Adipocyte (in vitro differentiated cells): ENCODE results near the gene BCL11A.

Experiments
- DNase-seq: peaks from one replicate; pipeline ENCODE4 v3.0.0-alpha.2; 2015; ENCODE audit warnings: low read depth
- H3K27me3 ChIP-seq: replicated peaks from 2 replicates; pipeline ENCODE4 v1.7.0; 2013; ENCODE audit warnings: mild to moderate bottlenecking, low read length, moderate library complexity; ENCODE audit not compliant: control insufficient read depth, insufficient read depth
- H3K36me3 ChIP-seq: 2 replicates; pipeline ENCODE4 v1.7.0; 2013; ENCODE audit warnings: low read length, mild to moderate bottlenecking, moderate library complexity; ENCODE audit not compliant: control insufficient read depth, insufficient read depth, severe bottlenecking
- H3K4me1 ChIP-seq: 2 replicates; pipeline ENCODE4 v1.7.0; 2013; ENCODE audit warnings: mild to moderate bottlenecking, low read length, moderate library complexity; ENCODE audit not compliant: control insufficient read depth, insufficient read depth
- H3K4me3 ChIP-seq: 2 replicates; pipeline ENCODE4 v1.7.0; 2013; ENCODE audit warnings: mild to moderate bottlenecking, low read length, moderate library complexity
- H3K9ac ChIP-seq: 2 replicates; pipeline ENCODE4 v1.7.0; 2013; ENCODE audit warnings: mild to moderate bottlenecking, low read length, moderate library complexity
- H3K9me3 ChIP-seq: 2 replicates; pipeline ENCODE4 v1.7.0; 2013; ENCODE audit warnings: mild to moderate bottlenecking, low read length, moderate library complexity; ENCODE audit not compliant: control insufficient read depth

BCL11A gene

DNA sequence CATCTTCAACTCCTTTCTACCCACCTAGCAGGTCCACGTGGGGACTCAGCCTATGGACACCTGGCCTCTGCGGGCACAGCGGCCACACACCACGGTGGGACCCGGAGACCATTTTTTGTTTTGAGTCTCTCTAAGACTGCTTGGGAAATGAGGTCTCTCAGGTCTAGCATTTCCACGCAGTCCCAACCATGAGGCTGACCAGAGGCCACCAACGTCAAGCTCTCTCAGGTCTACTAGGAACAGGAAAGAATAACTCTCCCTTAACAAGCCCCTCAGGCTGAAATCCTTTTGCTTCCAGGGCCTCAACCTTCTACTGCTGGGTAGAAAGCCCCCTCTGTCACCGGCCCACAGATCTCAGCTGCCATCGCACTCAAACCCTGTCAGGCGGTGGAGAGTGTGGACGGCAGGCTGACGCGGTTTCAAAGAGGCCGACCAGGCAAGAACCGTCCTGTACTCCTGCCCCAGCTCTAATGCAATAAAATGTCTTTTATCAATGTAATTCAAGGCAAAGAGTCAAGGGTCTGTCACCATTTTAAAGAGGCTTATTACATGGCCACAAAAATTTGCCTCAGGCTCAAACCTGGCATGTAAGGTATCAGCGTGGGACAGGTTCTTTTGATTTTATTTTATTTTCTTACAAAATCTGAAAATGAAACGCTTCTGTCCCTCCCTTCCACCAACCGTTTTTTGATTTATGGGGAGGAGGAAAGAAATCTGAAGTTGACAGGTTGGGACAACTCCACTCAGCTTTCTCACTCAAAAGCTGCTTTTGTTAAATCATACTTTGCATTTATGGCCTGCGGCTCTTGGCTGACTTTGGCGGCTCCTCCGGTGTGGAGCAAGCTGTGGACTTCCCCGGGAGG, 74.0 kb downstream of the BCL11A start:
- Histone ChIP-seq H3K27me3 (peaks cover 3% of the 10 kb centered on the region), H3K36me3 (no peaks in the 10 kb centered on the region), H3K9ac (no peak overlapping the region), H3K4me1 (peaks cover 14% of the 10 kb centered on the region), H3K4me3 (no peak overlapping the region), H3K9me3 (no peaks in the 10 kb centered on the region)
- DNase-seq, result peak; percentile 62

DNA sequence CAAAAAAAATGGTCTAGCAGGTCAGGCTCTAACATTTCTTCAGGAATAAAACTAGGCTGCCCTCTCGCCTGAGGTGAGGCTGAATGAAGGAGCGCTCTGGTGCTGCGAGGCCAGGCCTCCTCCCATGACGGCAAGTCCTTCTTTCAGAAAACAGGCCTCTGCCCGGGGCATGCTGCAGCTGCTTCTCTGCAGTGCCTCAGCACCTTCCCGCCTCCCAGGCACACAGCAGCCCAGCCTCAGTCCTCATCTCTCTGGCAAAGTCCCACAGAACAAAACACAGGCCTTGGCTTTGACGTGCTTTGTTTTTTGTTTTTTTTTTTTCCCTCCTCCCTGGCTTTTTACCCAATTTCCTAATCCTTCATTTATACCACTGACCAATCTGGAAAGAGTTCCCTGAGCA, 74.8 kb downstream of the BCL11A start:
- no peaks in the 10 kb centered on the region for H3K36me3 ChIP-seq
- DNase-seq, result peak; percentile 4
- H3K9me3 ChIP-seq, result no peaks in the 10 kb centered on the region

DNA sequence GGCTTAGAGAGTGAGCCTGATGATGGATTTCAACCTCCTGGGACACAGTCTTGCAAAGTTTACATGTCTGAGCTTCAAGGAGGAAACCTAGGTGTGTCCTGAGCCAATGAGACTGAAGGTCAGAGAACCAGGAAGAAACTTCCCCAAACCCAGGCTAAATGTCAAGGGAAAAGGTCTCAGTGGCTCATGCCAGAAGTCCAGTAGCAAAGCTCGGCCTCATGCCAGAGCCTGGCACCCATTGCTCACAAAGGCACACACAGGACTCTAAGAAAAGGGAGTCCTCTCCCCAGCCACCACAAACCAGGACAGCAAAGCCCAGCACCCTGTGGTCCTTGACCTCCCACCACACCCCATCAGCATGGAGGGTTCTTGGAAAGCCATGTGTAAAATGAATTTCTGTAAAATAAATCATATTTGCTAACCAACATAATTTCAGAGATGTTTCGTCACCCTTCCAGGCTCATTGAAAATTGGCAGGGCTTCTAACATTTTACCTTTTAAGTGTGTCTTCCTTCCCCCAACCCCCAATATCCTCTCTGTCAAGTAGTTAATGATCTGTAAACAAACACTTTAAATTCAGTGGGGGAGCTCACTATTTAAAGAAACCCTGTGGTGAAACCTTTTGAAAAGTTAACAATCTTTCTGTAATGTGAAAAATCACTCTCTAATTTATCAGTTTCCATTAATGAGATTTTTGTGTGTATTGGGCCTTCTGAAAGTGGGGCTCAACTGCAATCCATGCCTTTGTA, 77.1 kb downstream of the BCL11A start:
- no peak overlapping the region for H3K9ac ChIP-seq
- peaks cover 3% of the 10 kb centered on the region for H3K27me3 ChIP-seq
- no peak overlapping the region for H3K4me3 ChIP-seq
- no peaks in the 10 kb centered on the region for H3K36me3 ChIP-seq
- H3K9me3 ChIP-seq, result no peaks in the 10 kb centered on the region
- peaks cover 10% of the 10 kb centered on the region for H3K4me1 ChIP-seq
- no peak for DNase-seq

More for the DNA sequence above, 74.8 kb downstream of the BCL11A start:
- peaks cover 3% of the 10 kb centered on the region for H3K27me3 ChIP-seq
- no peak overlapping the region for H3K4me3 ChIP-seq
- H3K4me1 ChIP-seq, result peaks cover 10% of the 10 kb centered on the region
- no peak overlapping the region for H3K9ac ChIP-seq

DNA sequence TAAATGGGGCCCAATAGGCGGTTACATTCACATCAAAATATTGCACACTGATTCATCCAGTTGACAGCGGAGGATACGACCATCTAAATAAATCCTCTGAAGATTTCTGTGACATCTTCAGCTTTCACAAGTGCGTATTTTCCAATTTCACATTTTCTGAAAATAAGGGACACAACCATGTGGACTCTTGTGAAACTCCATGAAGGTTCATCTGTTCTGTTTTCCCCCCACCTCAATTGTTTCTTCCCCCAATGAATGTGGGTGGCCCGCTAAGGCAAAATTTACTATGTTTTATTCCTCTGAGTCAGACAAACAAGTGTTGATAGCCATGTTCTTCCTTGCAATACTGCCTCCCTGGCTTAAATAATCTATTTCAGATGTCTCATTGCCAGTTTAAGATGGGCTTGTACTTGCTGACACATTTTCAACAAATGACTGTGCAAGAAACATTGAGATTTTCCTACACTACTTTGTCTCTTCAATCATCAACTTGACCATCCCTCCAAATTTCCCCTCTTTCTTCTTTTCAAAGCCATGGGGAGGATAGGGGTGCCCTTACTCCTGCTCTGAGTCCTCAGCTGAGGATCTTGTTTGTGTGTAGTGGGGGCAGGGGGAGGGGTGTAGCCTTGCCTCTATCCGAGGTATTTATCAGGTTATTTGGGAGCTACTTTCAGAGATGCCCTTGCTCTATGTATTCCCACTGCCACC, 78.2 kb downstream of the BCL11A start:
- Histone ChIP-seq H3K9ac (no peak overlapping the region), H3K36me3 (no peaks in the 10 kb centered on the region), H3K27me3 (peaks cover 3% of the 10 kb centered on the region), H3K4me1 (peaks cover 10% of the 10 kb centered on the region), H3K9me3 (no peaks in the 10 kb centered on the region), H3K4me3 (no peak overlapping the region)
- no peak for DNase-seq

DNA sequence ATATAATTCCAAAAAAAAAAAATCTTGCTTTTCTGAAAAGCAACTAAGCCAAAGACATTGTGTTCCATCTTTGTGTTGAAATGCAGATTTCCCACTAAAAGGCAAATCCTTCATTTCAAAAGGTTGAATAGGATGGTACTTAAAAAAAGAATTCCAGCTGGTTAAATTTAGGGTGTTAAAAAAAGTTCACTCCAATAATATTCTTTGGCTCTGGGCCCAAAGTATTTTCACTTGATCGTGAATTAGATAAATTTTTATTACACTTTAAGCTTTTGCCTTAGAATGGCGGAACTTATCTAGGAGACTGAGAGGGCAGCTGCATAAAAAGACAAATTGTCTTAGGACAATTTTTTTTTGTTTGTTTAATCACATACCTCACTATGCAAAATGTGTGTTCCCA, 79.2 kb downstream of the BCL11A start:
- H3K36me3 ChIP-seq, result no peaks in the 10 kb centered on the region
- H3K9me3 ChIP-seq, result no peaks in the 10 kb centered on the region
- peaks cover 3% of the 10 kb centered on the region for H3K27me3 ChIP-seq
- H3K4me3 ChIP-seq, result no peak overlapping the region
- no peak for DNase-seq
- peaks cover 8% of the 10 kb centered on the region for H3K4me1 ChIP-seq
- H3K9ac ChIP-seq, result no peak overlapping the region

DNA sequence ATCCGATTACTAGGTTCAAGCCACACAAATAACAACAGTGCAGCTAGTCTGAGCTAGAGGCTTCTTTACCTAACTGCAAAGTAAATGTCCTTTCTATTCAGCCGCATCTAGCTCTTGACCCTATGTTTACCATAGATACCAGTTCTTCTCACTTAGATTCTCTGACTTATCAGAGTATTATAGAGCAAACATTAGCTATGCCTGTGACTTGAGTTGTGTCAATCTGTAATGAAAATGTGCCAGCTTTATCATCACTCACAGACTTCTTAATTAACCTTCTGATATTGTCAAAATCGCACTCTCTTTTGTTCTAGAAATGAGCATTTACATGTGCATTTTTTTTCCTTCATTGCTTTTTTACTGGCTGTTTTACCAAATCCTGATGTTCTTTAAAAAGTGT, 79.9 kb downstream of the BCL11A start:
- H3K36me3 ChIP-seq, result no peaks in the 10 kb centered on the region
- H3K27me3 ChIP-seq, result peaks cover 3% of the 10 kb centered on the region

DNA sequence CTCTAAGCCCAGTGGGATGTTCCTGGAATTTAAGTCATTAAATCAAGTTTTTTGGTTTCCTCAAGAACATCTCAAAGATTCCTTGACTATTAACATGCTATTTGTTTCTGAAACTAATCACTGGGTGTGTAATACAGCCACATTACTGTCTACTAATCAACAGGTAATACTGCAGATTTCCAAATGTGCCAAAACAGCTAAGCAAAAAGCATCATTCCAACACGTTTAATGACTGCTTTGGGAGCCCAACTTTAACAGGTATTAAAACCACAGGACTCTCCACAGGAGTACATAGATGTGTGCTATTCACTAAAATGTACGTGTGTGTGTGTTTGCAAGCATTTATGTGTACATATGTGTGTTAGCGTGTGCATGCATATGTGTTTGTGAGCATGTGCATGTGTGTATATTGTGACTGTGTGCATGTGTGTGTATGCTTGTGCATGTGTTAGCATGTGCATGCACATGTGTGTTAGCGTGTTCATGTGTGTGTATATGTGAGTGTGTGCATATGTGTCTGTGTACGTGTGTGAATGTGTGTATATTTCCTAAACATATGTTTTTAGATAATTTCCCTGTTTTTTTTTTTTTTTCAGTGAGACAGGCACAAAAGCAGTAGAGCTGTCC, 80.7 kb downstream of the BCL11A start:
- H3K9me3 ChIP-seq, result no peaks in the 10 kb centered on the region
- no peak for DNase-seq
- H3K27me3 ChIP-seq, result no peaks in the 10 kb centered on the region
- no peak overlapping the region for H3K4me3 ChIP-seq
- no peaks in the 10 kb centered on the region for H3K36me3 ChIP-seq
- H3K4me1 ChIP-seq, result peaks cover 13% of the 10 kb centered on the region
- no peak overlapping the region for H3K9ac ChIP-seq

More for the DNA sequence above, 79.9 kb downstream of the BCL11A start:
- no peak for DNase-seq
- no peak overlapping the region for H3K9ac ChIP-seq
- no peak overlapping the region for H3K4me3 ChIP-seq
- H3K9me3 ChIP-seq, result no peaks in the 10 kb centered on the region
- H3K4me1 ChIP-seq, result peaks cover 10% of the 10 kb centered on the region

DNA sequence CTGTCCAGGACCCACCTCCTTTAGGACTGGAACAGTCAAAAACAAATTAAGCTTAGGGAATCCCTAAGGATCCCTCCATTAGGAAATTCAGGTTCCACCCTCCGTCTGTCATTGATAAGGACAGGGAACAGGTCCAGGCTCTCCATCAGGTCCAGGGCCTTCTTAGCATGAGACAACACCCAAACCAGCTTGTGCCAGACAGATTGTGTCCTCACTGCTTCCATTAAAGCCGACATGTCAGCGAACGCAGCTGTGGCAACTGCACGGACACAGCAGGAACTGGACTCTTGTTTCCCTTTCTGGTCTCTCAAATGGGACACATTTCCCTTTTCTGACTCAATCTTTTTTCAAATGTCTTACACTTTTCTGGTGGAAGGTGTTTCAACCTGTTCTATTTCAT, 81.4 kb downstream of the BCL11A start:
- Histone ChIP-seq H3K9me3 (no peaks in the 10 kb centered on the region), H3K4me3 (no peak overlapping the region), H3K27me3 (no peaks in the 10 kb centered on the region), H3K36me3 (no peaks in the 10 kb centered on the region), H3K4me1 (peaks cover 13% of the 10 kb centered on the region), H3K9ac (no peak overlapping the region)
- DNase-seq, result no peak

DNA sequence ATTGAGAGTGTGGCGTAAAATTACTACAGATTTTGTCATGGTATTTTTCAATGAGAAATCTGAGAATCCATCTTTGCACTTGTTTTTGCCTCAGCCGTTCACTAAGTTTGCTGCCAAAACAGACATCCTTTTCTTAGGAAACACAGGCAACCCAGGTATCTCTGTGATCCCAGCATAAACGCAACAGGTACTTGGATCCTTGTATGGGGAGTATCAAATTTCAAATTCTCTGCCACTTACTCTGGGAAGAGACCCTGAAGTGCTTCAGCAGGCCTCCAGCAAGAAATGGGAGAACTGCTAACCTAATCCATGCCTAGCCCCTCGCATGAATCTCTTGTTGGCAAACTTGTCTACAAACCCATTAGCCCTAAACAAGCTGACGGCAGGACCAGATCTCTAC, 83.1 kb downstream of the BCL11A start:
- no peaks in the 10 kb centered on the region for H3K9me3 ChIP-seq
- peaks cover 9% of the 10 kb centered on the region for H3K4me1 ChIP-seq
- DNase-seq, result no peak
- no peaks in the 10 kb centered on the region for H3K27me3 ChIP-seq
- no peak overlapping the region for H3K9ac ChIP-seq
- no peaks in the 10 kb centered on the region for H3K36me3 ChIP-seq
- no peak overlapping the region for H3K4me3 ChIP-seq

DNA sequence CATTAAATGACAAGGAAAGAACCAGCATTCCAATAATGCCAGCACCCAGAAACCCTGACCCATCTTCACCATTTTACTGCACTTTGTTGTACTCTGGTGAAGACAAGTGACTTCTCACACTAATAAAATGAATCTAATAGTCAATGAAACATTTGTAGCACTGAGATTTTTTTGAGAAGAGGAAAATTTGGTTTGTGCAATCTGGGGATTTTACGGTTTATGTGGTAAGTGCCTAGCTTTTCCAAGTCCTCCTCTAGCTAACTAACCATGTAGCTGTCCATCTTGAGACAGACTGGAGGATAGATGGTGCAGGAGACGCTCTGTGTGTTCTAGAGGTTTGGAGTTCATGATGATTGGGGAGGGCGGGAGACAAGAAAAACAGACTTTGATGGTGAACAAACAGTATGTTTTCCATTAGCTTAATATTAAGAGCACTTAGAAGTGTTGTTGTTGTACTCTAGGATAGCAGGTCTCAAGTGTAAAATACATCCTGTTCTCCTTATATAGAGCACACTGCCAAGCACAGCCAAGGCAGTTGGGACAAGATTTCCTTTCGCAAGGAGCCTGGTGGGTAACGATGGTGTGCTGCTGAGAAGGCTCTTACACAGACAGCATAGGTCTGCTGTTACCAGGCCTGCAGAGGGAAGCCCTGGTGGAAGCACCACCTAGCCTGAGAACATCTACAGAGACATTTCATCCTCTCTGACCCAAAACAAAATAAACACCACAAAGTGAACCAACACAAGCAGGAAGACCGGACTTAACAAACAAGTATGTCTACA, 83.7 kb downstream of the BCL11A start:
- H3K9ac ChIP-seq, result no peak overlapping the region
- H3K4me1 ChIP-seq, result peaks cover 9% of the 10 kb centered on the region
- no peak for DNase-seq
- no peak overlapping the region for H3K4me3 ChIP-seq
- H3K9me3 ChIP-seq, result no peaks in the 10 kb centered on the region
- no peaks in the 10 kb centered on the region for H3K36me3 ChIP-seq
- H3K27me3 ChIP-seq, result no peaks in the 10 kb centered on the region
